K562 (cell line): ENCODE results near the gene RABGAP1L. TPM values are rescaled to one million over a fixed set of nuclear protein-coding genes. Genes with fewer than 3 reads are reported as not detected.

Source experiments
- ATF7 ChIP-seq: fragments of 450-650 bp; IDR thresholded peaks from 2 replicates; pipeline ENCODE4 v1.7.1; 2014; ENCODE audit warnings: mild to moderate bottlenecking, moderate library complexity
- BCL6 ChIP-seq: fragments of 250-450 bp; sonication (Bioruptor Pico); IDR thresholded peaks from 2 replicates; pipeline ENCODE4 v1.4.0; 2020
- CBFB ChIP-seq: sonication (generic); formaldehyde crosslinking; IDR thresholded peaks from 2 replicates; pipeline ENCODE4 v1.4.0; 2020; ENCODE audit warnings: mild to moderate bottlenecking, missing genetic modification reagents
- GABPB2 ChIP-seq: fragments of 250-450 bp; sonication (Bioruptor Pico); conservative IDR thresholded peaks from 2 replicates; pipeline ENCODE4 v1.5.1; 2021; ENCODE audit warnings: mild to moderate bottlenecking
- MECOM ChIP-seq: fragments of 250-450 bp; sonication (Bioruptor Pico); IDR thresholded peaks from 2 replicates; pipeline ENCODE4 v1.8.0; 2022; ENCODE audit warnings: inconsistent platforms
- NCOR1 ChIP-seq: fragments of 450-650 bp; IDR thresholded peaks from 2 replicates; pipeline ENCODE4 v1.6.1; 2016; ENCODE audit warnings: mild to moderate bottlenecking, moderate library complexity
- NEUROD1 ChIP-seq: fragments of 150-350 bp; IDR thresholded peaks from 2 replicates; pipeline ENCODE4 v1.6.1; 2014; ENCODE audit warnings: borderline replicate concordance, low read length, low read depth; ENCODE audit not compliant: partially characterized antibody
- RFX1 ChIP-seq: fragments of 450-650 bp; IDR thresholded peaks from 2 replicates; pipeline ENCODE4 v1.6.1; 2016; ENCODE audit warnings: mild to moderate bottlenecking, moderate library complexity
- STAT5A ChIP-seq: IDR thresholded peaks from 2 replicates; pipeline ENCODE4 v1.6.1; 2012; ENCODE audit warnings: low read length, inconsistent platforms, borderline replicate concordance
- ZFX ChIP-seq: sonication (generic); formaldehyde crosslinking; IDR thresholded peaks from 2 replicates; pipeline ENCODE4 v1.8.0; 2022; ENCODE audit warnings: mild to moderate bottlenecking, missing genetic modification reagents, moderate library complexity
- ZNF174 ChIP-seq: fragments of 250-450 bp; sonication (Bioruptor Pico); IDR thresholded peaks from 2 replicates; pipeline ENCODE4 v1.4.0; 2020; ENCODE audit warnings: mild to moderate bottlenecking
- ZNF347 ChIP-seq: fragments of 450-650 bp; formaldehyde crosslinking; IDR thresholded peaks from 2 replicates; pipeline ENCODE4 v1.4.0; 2020; ENCODE audit warnings: low read depth, mild to moderate bottlenecking, moderate library complexity
- ZNF584 ChIP-seq: fragments of 200-800 bp; sonication (Bioruptor generic); IDR thresholded peaks from 2 replicates; pipeline ENCODE4 v1.6.1; 2016; ENCODE audit warnings: low read depth, mild to moderate bottlenecking, missing genetic modification characterization, missing compliant biosample characterization
- polyA plus RNA-seq, 8 experiments: library from polyadenylated mRNA; depleted of rRNA in 4 of 8; stranded (reverse) in 5 of 8; unstranded in 3 of 8; fragments of >200 nt; fragmentation: Nextera tagmentation in 2 of 8; fragmentation: Illumina TruSeq in 1 of 8; extraction: Ambion mirVana in 2 of 8; extraction: Trizol in 1 of 8; gene quantifications; 2 replicates each; pipeline versions ENCODE4 v1.2.1 to v1.2.3, GENCODE V29; 2011 to 2014; ENCODE audit warnings: inconsistent platforms in 1 of 8, missing spikeins in 1 of 8
- total RNA-seq, 7 experiments: library from RNA; depleted of rRNA in 6 of 7; stranded (reverse); fragments of >200 nt in 6 of 7; fragmentation: Illumina TruSeq in 2 of 7; extraction: Trizol in 2 of 7; gene quantifications; 2 replicates each; pipeline versions ENCODE4 v1.2.1 to v1.2.3, GENCODE V29; 2011 to 2021; ENCODE audit warnings: low replicate concordance in 1 of 7
- TF ChIP-seq, protein P1 (sequence below): fragments of 250-450 bp; sonication (Bioruptor Pico); IDR thresholded peaks from 2 replicates; pipeline ENCODE4 v1.5.1; 2021; ENCODE audit warnings: mild to moderate bottlenecking
- TF ChIP-seq, protein P2 (sequence below): fragments of 450-650 bp; IDR thresholded peaks from 2 replicates; pipeline ENCODE4 v1.6.1; 2014; ENCODE audit warnings: low read depth, mild to moderate bottlenecking, moderate library complexity, borderline replicate concordance
- TF ChIP-seq, protein P3 (sequence below): sonication (generic); formaldehyde crosslinking; IDR thresholded peaks from 2 replicates; pipeline ENCODE4 v1.8.0; 2022; ENCODE audit warnings: mild to moderate bottlenecking, missing genetic modification reagents, borderline replicate concordance
- TF ChIP-seq, protein P4 (sequence below): fragments of 250-450 bp; sonication (Bioruptor Pico); IDR thresholded peaks from 2 replicates; pipeline ENCODE4 v1.4.0; 2020; ENCODE audit warnings: mild to moderate bottlenecking, moderate library complexity

Gene RABGAP1L
- total and polyA plus RNA-seq, 9 of the 15 experiments (the other 6 are each of a cell fraction or from before 2014, with no cell fraction given): 16.5 to 44.9 (median 26.7) TPM

DNA sequence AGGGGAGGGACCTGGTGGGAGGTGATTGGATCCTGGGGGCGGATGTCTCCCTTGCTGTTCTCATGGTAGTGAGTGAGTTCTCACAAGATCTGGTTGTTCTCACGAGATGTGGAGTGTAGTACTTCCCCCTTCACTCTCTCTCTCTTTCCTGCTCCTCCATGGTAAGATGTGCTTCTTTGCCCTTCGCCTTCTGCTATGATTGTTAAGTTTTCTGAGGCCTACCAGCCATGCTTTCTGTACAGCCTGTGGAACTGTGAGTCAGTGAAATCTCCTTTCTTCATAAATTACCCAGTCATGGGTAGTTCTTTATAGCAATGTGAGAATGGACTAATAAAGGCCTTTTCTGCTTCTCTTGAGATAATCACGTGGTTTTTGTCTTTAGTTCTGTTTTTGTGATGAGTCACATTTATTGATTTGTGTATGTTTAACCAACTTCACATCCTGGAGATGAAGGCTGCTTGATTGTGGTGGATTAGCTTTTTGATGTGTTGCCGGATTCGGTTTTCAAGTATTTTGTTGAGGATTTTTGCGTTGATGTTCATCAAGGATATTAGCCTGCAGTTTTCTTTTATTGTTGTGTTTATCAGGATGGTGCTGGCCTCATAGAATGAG is 45.5 kb downstream of the RABGAP1L start (continued):
- TF ChIP-seq, protein P1, sequence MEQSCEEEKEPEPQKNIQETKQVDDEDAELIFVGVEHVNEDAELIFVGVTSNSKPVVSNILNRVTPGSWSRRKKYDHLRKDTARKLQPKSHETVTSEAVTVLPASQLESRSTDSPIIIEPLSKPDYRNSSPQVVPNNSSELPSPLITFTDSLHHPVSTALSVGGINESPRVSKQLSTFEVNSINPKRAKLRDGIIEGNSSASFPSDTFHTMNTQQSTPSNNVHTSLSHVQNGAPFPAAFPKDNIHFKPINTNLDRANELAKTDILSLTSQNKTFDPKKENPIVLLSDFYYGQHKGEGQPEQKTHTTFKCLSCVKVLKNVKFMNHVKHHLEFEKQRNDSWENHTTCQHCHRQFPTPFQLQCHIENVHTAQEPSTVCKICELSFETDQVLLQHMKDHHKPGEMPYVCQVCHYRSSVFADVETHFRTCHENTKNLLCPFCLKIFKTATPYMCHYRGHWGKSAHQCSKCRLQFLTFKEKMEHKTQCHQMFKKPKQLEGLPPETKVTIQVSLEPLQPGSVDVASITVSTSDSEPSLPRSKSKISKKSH (CRISPR knock-in tag): no peak
- TF ChIP-seq CBFB (CRISPR knock-in tag) (no peak), NCOR1 (peak; percentile 47; the same call in 1 of the 2 replicates), NEUROD1 (no peak), RFX1 (peak; percentile 30; the same call in 1 of the 2 replicates), ZNF174 (CRISPR knock-in tag) (no peak), STAT5A (no peak), ZNF584 (CRISPR knock-in tag) (peak; percentile 80; the same call in 1 of the 2 replicates), ATF7 (peak; percentile 54; the same call in 1 of the 2 replicates), BCL6 (no peak), ZFX (peak; percentile 79), GABPB2 (CRISPR knock-in tag) (no peak), MECOM (CRISPR knock-in tag) (no peak), ZNF347 (CRISPR knock-in tag) (no peak)
- TF ChIP-seq, protein P2, sequence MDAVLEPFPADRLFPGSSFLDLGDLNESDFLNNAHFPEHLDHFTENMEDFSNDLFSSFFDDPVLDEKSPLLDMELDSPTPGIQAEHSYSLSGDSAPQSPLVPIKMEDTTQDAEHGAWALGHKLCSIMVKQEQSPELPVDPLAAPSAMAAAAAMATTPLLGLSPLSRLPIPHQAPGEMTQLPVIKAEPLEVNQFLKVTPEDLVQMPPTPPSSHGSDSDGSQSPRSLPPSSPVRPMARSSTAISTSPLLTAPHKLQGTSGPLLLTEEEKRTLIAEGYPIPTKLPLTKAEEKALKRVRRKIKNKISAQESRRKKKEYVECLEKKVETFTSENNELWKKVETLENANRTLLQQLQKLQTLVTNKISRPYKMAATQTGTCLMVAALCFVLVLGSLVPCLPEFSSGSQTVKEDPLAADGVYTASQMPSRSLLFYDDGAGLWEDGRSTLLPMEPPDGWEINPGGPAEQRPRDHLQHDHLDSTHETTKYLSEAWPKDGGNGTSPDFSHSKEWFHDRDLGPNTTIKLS: no peak; the same call in none of the 2 replicates
- TF ChIP-seq, protein P3, sequence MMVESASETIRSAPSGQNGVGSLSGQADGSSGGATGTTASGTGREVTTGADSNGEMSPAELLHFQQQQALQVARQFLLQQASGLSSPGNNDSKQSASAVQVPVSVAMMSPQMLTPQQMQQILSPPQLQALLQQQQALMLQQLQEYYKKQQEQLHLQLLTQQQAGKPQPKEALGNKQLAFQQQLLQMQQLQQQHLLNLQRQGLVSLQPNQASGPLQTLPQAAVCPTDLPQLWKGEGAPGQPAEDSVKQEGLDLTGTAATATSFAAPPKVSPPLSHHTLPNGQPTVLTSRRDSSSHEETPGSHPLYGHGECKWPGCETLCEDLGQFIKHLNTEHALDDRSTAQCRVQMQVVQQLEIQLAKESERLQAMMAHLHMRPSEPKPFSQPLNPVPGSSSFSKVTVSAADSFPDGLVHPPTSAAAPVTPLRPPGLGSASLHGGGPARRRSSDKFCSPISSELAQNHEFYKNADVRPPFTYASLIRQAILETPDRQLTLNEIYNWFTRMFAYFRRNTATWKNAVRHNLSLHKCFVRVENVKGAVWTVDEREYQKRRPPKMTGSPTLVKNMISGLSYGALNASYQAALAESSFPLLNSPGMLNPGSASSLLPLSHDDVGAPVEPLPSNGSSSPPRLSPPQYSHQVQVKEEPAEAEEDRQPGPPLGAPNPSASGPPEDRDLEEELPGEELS (CRISPR knock-in tag): no peak
- TF ChIP-seq, protein P4, sequence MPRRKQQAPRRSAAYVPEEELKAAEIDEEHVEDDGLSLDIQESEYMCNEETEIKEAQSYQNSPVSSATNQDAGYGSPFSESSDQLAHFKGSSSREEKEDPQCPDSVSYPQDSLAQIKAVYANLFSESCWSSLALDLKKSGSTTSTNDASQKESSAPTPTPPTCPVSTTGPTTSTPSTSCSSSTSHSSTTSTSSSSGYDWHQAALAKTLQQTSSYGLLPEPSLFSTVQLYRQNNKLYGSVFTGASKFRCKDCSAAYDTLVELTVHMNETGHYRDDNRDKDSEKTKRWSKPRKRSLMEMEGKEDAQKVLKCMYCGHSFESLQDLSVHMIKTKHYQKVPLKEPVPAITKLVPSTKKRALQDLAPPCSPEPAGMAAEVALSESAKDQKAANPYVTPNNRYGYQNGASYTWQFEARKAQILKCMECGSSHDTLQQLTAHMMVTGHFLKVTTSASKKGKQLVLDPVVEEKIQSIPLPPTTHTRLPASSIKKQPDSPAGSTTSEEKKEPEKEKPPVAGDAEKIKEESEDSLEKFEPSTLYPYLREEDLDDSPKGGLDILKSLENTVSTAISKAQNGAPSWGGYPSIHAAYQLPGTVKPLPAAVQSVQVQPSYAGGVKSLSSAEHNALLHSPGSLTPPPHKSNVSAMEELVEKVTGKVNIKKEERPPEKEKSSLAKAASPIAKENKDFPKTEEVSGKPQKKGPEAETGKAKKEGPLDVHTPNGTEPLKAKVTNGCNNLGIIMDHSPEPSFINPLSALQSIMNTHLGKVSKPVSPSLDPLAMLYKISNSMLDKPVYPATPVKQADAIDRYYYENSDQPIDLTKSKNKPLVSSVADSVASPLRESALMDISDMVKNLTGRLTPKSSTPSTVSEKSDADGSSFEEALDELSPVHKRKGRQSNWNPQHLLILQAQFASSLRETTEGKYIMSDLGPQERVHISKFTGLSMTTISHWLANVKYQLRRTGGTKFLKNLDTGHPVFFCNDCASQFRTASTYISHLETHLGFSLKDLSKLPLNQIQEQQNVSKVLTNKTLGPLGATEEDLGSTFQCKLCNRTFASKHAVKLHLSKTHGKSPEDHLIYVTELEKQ: peak; percentile 58; the same call in 1 of the 2 replicates
